Measurements from ENCODE around the gene ESRRB.

- TF ChIP-seq CTCF (IDR thresholded peaks at IDR 0.05; ENCODE audit: poor library complexity) (no peak), EZH2phosphoT487 (IDR thresholded peaks at IDR 0.05; ENCODE audit: low read depth, severe bottlenecking, unreplicated experiment) (no peak)
Observed at GRCh38 chr14:76373456-76373855, 2.5 kb upstream of the ESRRB start.
